Neutrophil (primary cell): Measurements from ENCODE around the gene NDRG3.

Source experiments
- H3K27ac ChIP-seq: fragments of 200-600 bp; sonication (generic); 2 replicates; pipeline ENCODE4 v1.5.1; 2016; ENCODE audit warnings: mild to moderate bottlenecking, moderate library complexity
- H3K27me3 ChIP-seq: fragments of 200-600 bp; sonication (generic); 2 replicates; pipeline ENCODE4 v1.6.0; 2016; ENCODE audit warnings: mild to moderate bottlenecking
- H3K36me3 ChIP-seq: fragments of 200-600 bp; sonication (generic); 2 replicates; pipeline ENCODE4 v1.5.1; 2017
- H3K4me1 ChIP-seq, 2 experiments: fragments of 200-600 bp in 1 of 2; sonication (generic) in 1 of 2; 1 replicate in 1 of 2; 2 replicates in 1 of 2; pipeline versions ENCODE4 v1.5.1 to v1.6.1; 2013 to 2016; ENCODE audit warnings: low read depth in 1 of 2, low read length in 1 of 2, mild to moderate bottlenecking in 1 of 2, moderate library complexity in 1 of 2; ENCODE audit not compliant: control insufficient read depth in 1 of 2, insufficient read depth in 1 of 2
- H3K4me3 ChIP-seq, 2 experiments: fragments of 200-600 bp in 1 of 2; sonication (generic) in 1 of 2; 1 replicate in 1 of 2; 2 replicates in 1 of 2; pipeline ENCODE4 v1.5.1; 2013 to 2016; ENCODE audit warnings: low read depth in 1 of 2, low read length in 1 of 2, mild to moderate bottlenecking in 1 of 2, moderate library complexity in 1 of 2
- H3K9me3 ChIP-seq: fragments of 200-600 bp; sonication (generic); 2 replicates; pipeline ENCODE4 v1.5.1; 2016
- CTCF ChIP-seq: fragments of 200-600 bp; sonication (generic); IDR thresholded peaks from 2 replicates; pipeline ENCODE4 v1.5.1; 2016; ENCODE audit warnings: antibody characterized with exemption

Gene NDRG3

GRCh38 chr20:36778831-36779655 is 33.2 kb upstream of the NDRG3 start:
- no peaks in the 10 kb centered on the region for H3K36me3 ChIP-seq

GRCh38 chr20:36777576-36777975 is 31.7 kb upstream of the NDRG3 start:
- H3K27ac ChIP-seq, result no peak overlapping the region
- H3K4me3 ChIP-seq, result no peak overlapping the region
- peaks cover 16 to 17% of the 10 kb centered on the region in 2 experiments for H3K4me1 ChIP-seq
- no peak for TF ChIP-seq CTCF
- no peaks in the 10 kb centered on the region for H3K36me3 ChIP-seq
- no peaks in the 10 kb centered on the region for H3K27me3 ChIP-seq
- no peaks in the 10 kb centered on the region for H3K9me3 ChIP-seq

More at GRCh38 chr20:36778831-36779655, 33.2 kb upstream of the NDRG3 start:
- Histone ChIP-seq H3K27ac (no peak overlapping the region), H3K9me3 (no peaks in the 10 kb centered on the region), H3K4me3 (no peak overlapping the region), H3K27me3 (no peaks in the 10 kb centered on the region), H3K4me1 (peaks cover 6 to 7% of the 10 kb centered on the region in 2 experiments)
- TF ChIP-seq CTCF, result no peak

- H3K27me3 ChIP-seq, result no peaks in the 10 kb centered on the region
Observed at GRCh38 chr20:36777167-36777566, 31.3 kb upstream of the NDRG3 start.

GRCh38 chr20:36775826-36776225 is 29.9 kb upstream of the NDRG3 start:
- H3K9me3 ChIP-seq, result no peaks in the 10 kb centered on the region
- H3K4me1 ChIP-seq, result peaks cover 17 to 20% of the 10 kb centered on the region in 2 experiments
- TF ChIP-seq CTCF, result no peak
- no peak overlapping the region for H3K4me3 ChIP-seq
- H3K27ac ChIP-seq, result no peak overlapping the region
- H3K27me3 ChIP-seq, result no peaks in the 10 kb centered on the region
- peaks cover 1% of the 10 kb centered on the region for H3K36me3 ChIP-seq

More at GRCh38 chr20:36777167-36777566, 31.3 kb upstream of the NDRG3 start:
- Histone ChIP-seq H3K9me3 (no peaks in the 10 kb centered on the region), H3K27ac (no peak overlapping the region), H3K36me3 (no peaks in the 10 kb centered on the region), H3K4me3 (no peak overlapping the region), H3K4me1 (peaks cover 17 to 20% of the 10 kb centered on the region in 2 experiments)
- no peak for TF ChIP-seq CTCF

GRCh38 chr20:36775196-36775595 is 29.3 kb upstream of the NDRG3 start:
- Histone ChIP-seq H3K36me3 (peaks cover 5% of the 10 kb centered on the region), H3K4me1 (peaks cover 17 to 20% of the 10 kb centered on the region in 2 experiments), H3K4me3 (no peak overlapping the region), H3K9me3 (no peaks in the 10 kb centered on the region), H3K27ac (no peak overlapping the region), H3K27me3 (no peaks in the 10 kb centered on the region)
- TF ChIP-seq CTCF, result no peak
